HL-60 (cell line): ENCODE measurements around the gene LRRC8D.

Source experiments
- CTCF ChIP-seq: IDR thresholded peaks from one replicate; pipeline ENCODE4 v1.5.1; 2011; ENCODE audit warnings: low read length, control low read depth, inconsistent platforms; ENCODE audit not compliant: insufficient read depth
- GABPA ChIP-seq: IDR thresholded peaks from 2 replicates; pipeline ENCODE4 v1.6.1; 2012; ENCODE audit warnings: low read depth
- POLR2AphosphoS5 ChIP-seq: IDR thresholded peaks from 2 replicates; pipeline ENCODE4 v1.6.1; 2012; ENCODE audit warnings: low read depth
- TF ChIP-seq, protein P1 (sequence below): IDR thresholded peaks from 2 replicates; pipeline ENCODE4 v1.6.1; 2012; ENCODE audit warnings: low read depth; ENCODE audit not compliant: insufficient replicate concordance

- TF ChIP-seq CTCF = no peak
- no peak for TF ChIP-seq POLR2AphosphoS5
- TF ChIP-seq, protein P1, sequence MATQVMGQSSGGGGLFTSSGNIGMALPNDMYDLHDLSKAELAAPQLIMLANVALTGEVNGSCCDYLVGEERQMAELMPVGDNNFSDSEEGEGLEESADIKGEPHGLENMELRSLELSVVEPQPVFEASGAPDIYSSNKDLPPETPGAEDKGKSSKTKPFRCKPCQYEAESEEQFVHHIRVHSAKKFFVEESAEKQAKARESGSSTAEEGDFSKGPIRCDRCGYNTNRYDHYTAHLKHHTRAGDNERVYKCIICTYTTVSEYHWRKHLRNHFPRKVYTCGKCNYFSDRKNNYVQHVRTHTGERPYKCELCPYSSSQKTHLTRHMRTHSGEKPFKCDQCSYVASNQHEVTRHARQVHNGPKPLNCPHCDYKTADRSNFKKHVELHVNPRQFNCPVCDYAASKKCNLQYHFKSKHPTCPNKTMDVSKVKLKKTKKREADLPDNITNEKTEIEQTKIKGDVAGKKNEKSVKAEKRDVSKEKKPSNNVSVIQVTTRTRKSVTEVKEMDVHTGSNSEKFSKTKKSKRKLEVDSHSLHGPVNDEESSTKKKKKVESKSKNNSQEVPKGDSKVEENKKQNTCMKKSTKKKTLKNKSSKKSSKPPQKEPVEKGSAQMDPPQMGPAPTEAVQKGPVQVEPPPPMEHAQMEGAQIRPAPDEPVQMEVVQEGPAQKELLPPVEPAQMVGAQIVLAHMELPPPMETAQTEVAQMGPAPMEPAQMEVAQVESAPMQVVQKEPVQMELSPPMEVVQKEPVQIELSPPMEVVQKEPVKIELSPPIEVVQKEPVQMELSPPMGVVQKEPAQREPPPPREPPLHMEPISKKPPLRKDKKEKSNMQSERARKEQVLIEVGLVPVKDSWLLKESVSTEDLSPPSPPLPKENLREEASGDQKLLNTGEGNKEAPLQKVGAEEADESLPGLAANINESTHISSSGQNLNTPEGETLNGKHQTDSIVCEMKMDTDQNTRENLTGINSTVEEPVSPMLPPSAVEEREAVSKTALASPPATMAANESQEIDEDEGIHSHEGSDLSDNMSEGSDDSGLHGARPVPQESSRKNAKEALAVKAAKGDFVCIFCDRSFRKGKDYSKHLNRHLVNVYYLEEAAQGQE = no peak
- no peak for TF ChIP-seq GABPA
Observed at GRCh38 chr1:89876463-89876862, 55.6 kb downstream of the LRRC8D start.
